Mononuclear cell (primary cell): ENCODE data around the gene PFDN6. TPM values are rescaled to one million over a fixed set of nuclear protein-coding genes. Genes with fewer than 3 reads are reported as not detected.
A peak's percentile ranks its signal among the peaks of the same experiment; 100 is the strongest.
"Not testable (repeated sequence)": the region's sequence is repeated elsewhere in the genome, so short reads cannot be mapped to it uniquely, and the experiment has no call there.

ENCODE experiments used
- H3K27me3 ChIP-seq: 2 replicates; pipeline ENCODE4 v1.6.0; 2011; ENCODE audit warnings: low read length, control low read depth; ENCODE audit not compliant: insufficient read depth
- H3K4me1 ChIP-seq: 2 replicates; pipeline ENCODE4 v1.5.1; 2011; ENCODE audit warnings: mild to moderate bottlenecking, low read length, control low read depth; ENCODE audit not compliant: insufficient read depth
- H3K4me3 ChIP-seq: 2 replicates; pipeline ENCODE4 v1.5.1; 2011; ENCODE audit warnings: mild to moderate bottlenecking, low read length, moderate library complexity
- H3K9me3 ChIP-seq: 2 replicates; pipeline ENCODE4 v1.5.1; 2011; ENCODE audit warnings: low read depth, mild to moderate bottlenecking, control low read depth, low read length
- total RNA-seq: library from RNA; depleted of rRNA; stranded (reverse); fragments of >200 nt; gene quantifications from one replicate; pipeline ENCODE4 v1.2.3, GENCODE V29; 2012

PFDN6 gene
- total RNA-seq, result 11.1 TPM

DNA sequence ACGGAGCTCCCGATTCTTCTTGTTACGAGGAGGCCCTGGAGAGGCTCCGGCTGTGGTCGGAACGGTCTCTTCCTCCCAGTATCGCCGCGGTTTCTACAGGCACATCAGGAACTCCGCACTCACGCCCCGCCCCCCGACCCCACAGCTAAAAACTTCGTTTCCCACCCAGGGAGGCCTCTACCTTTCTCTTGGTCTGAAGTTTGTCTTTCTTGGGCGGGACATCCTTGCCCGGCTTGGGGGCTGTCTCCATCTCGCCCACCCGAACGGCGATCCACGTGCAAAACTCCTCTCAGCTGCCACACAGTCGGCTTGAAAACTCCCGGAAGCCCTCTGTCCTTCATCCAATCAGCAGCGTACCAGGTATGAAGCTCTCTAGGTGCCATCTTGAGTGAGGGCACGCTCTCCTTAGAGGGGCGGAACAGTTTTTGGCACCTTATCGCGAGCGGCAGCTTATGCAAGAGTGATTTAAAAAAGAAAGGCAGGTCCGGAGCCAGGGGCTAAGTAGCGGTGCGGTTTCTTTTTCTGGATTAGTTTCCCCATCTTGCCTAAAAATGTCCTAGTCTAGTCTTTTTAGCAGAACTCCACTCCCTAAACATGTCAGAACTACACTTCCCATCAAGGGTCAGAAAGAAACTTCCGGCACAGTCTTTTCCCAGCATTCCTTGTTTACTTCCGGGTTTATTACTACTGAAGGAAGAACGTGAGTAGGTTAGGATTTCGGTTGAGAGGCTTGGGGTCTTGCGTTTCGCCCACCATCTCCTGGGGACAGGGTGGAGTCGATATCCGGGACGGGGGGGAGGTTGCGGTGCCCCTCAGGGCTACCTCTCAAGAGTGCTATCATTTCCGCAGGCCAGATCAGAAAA, at the start of gene PFDN6, which contains the start of gene WDR46:
PFDN6 (plus strand) TSS at position 681 of the 863 bp plus-strand sequence. CDS start 256 bp downstream, outside the sequence.
WDR46 (minus strand) TSS at position 319 of the 863 bp plus-strand sequence; CDS start at position 250, 69 bp downstream.
- peaks cover 28% of the 10 kb centered on the region for H3K4me1 ChIP-seq
- H3K4me3 ChIP-seq, result peak within 1 kb of the TSS; percentile 77
- H3K9me3 ChIP-seq, result no peaks in the 10 kb centered on the region
- no peaks in the 10 kb centered on the region for H3K27me3 ChIP-seq

DNA sequence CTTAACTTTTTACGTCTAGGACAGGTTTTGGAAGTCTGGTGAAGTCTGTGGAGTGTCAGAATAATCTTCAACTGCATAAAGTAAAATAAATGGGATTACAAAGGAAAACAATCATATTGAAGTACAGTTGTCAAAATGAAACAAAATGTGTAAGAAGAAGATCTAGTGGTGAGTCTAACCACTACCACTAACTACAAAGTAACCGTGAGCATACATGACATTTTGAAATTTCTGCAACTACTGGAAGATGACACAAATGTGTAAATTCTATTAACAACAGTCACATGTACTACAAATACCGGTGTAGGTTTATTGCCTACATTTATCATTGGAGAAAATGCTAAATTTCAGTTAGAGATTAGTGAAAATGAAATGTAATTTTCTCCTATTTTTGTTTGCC, 47.4 kb upstream of the PFDN6 start:
- no peak overlapping the region for H3K4me3 ChIP-seq

DNA sequence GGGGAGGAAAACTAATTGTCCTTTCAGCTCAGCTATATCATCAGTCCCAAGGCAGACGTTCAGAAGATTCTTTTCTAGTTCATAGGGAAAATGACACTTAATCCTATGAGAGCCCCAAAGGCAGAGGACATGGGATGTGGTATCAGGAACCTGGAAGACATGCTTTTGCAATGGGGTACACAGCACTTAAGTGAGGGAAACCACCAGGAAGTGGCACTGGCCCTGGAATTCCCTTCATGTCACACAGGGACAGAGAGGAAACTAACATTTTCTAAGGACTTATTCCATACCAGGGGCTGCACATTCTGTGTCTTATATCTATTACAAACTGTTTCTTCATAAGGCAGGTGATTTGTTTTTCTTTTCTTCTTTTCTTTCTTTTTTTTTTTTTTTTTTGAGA, 45.9 kb upstream of the PFDN6 start:
- Histone ChIP-seq H3K9me3 (no peaks in the 10 kb centered on the region), H3K27me3 (no peaks in the 10 kb centered on the region), H3K4me1 (peaks cover 7% of the 10 kb centered on the region), H3K4me3 (no peak overlapping the region)

More for the DNA sequence above, 47.4 kb upstream of the PFDN6 start:
- Histone ChIP-seq H3K4me1 (no peaks in the 10 kb centered on the region), H3K9me3 (no peaks in the 10 kb centered on the region), H3K27me3 (no peaks in the 10 kb centered on the region)

DNA sequence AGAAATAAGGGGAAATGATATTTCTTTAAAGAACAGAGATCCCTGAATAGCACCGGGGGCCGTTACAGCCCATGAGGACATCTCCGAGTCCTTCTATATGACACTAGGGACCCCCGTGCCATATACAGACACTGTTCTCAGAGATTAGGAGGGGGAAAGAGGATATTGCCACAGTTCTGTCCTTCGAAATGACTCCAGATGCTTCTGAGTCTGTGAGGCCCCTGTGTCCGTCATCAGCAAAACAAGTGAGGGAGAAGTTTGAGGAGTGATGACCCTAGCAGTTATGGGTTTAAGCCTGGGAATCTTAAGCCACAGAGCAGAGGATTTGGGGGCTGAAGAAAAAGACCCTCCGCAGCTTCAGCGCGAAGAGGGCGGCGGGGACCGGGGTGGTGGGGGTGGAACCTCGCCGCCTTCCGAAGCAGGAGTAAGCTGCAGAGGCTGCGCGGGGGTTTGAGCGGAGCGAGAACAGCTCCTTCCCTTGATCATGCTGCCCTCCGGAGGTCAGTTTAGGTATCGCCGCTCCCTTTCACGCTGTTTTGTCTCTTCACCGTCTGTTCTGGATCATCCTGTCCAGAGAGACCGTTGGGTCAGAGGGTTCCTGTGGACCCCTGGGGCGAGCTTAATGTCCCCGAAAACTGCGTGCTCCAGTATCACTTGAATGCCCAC, 41.3 kb upstream of the PFDN6 start:
- Histone ChIP-seq H3K9me3 (no peaks in the 10 kb centered on the region), H3K4me3 (peak overlapping the region; percentile 44), H3K27me3 (no peaks in the 10 kb centered on the region), H3K4me1 (peaks cover 28% of the 10 kb centered on the region)

DNA sequence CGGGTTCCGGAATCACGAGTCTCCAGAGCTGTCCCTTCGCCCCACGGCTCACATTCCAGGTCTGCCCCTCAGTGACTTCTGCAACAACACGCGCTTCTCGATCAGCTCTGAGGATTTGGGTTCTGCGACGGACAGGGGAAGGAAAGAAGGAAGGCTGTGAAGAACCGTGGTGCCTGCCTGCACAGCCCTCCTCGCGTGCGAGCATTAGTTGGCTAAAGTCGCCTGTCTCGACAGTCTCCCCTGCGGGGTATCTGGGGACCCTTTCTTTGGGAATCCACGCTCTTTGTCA, 40.8 kb upstream of the PFDN6 start:
- Histone ChIP-seq H3K4me1 (peaks cover 28% of the 10 kb centered on the region), H3K4me3 (peak overlapping the region; percentile 44), H3K27me3 (no peaks in the 10 kb centered on the region), H3K9me3 (no peaks in the 10 kb centered on the region)

DNA sequence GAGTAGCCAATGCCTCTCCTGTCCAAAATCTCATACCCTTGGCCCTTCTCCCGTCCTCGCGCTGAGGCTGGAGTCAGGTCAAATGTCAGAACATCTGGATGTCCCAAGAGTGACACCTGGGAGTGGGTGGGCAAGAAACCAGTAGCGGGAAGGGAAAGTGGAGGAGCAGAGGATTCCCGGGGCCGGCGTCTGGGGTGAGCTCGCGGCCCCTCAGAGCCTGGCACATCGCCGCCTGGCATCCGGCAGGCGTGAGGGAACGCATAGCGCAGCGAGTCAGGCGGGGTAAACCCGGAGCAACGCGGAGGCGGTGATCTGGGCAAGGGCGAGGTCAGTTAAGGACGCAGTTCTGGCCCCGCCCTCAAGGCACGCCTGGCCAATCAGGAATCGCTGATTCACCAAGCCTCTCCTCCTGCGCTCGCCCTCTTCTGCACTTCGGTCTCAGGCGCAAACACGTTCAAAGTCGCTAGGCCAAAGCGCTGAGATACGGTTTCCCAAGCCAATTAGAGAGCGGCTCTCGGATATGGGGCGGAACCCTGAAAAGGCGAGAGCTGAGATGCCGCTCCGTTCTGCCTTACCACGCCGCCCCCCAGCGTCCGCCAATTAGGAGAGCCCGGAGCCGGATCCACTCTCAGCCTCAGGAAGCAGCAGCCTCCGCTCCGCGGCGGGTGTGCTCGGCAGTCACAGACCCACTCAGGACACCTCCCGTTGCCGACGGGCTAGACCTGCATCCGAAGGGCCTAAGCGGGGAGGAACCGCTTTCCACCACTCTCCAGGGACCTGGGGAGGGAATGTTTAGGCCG, 40.3 kb upstream of the PFDN6 start:
- peak overlapping the region; percentile 44 for H3K4me3 ChIP-seq

DNA sequence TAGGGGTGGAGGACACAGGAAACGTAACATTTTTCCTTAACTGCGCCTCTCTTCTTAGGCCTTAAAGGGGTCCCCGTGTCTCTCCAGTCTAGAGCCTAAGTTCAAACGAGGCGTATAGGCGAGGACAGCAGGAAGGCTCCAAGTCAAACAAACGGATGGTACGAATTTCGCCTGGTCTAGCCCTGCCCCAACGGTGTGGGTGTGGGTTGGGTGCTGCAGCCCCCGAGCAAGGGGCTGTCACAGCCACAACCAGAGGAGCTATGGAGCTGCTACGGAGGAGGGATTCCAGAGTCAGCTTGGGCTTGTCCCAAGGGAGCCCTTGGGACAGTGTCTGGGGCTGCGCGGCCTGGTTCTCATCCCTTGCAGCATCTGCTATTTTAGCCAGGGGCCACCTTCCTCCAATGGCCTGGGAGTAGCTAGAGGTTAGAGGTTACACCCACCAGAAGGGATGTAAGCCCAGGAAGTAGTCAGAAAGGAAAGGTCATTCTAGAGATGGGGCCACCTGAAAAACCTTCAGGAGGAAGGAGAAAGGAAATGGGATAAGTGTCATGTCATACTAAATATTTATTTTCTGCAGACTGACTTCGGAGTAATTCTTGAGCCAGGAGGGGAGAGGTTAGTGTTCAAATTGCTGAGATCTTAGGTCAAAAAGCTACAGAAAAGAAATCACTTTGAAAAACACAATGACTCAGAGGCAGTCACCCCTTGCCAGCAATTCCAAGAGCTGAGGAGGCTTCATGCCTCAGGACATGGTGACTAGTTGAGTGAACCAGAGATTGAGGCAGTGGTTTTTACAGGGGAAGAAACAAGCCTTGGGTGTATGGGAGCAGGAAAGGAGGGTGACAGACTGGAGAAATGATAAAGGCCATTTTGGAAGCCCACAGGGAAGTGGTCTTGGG, 39.4 kb upstream of the PFDN6 start:
- peaks cover 28% of the 10 kb centered on the region for H3K4me1 ChIP-seq
- H3K9me3 ChIP-seq, result no peaks in the 10 kb centered on the region
- H3K27me3 ChIP-seq, result no peaks in the 10 kb centered on the region
- peak overlapping the region; percentile 44 for H3K4me3 ChIP-seq

More for the DNA sequence above, 40.3 kb upstream of the PFDN6 start:
- Histone ChIP-seq H3K4me1 (peaks cover 28% of the 10 kb centered on the region), H3K27me3 (no peaks in the 10 kb centered on the region), H3K9me3 (no peaks in the 10 kb centered on the region)

DNA sequence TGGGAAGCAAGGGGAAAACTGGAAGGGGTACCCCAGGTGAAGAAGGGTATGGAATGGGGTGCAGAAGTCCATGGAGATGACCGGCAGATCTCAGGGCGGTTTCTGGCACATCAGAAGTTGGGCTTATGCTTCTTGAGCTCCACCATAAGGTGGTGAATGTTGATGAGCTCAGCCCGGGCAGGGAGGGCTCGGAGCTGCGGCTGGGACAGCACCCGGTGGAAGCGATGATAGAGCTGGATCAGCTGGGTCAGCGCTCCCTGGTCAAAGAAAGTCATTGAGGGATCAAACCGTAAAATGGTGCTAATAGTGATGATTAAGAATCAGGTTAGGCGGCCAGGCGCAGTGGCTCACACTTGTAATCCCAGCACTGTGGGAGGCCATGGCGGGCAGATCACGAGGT, 38.7 kb upstream of the PFDN6 start:
- no peak overlapping the region for H3K4me3 ChIP-seq
- no peaks in the 10 kb centered on the region for H3K27me3 ChIP-seq

DNA sequence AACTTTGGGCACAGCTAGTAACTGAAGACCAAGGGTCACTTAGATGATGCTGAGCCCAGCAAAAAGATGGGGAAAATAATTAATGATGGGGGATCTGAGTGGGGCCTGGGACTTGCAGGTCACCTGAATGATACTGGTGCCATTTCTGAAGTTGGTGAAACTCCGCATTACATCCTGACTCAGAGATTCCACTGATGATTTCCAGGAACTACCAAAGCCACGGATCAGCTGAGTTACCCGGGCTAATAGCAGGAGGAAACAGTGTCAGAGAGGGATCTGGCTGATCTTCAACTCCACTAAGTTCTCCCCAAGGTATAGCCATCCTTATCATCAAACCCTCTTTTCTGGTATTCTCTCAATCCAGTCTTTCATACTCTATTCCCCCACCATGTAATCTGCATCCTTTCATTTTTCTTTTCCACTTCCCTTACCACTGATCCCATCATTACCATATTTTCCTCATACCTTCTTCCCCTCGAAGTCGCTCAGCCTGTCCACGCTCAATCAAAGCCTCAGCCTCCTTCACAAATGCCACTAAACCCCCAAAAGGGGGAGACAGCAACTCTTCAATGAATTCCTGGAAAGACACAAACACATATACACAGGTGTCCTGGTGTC, 37.9 kb upstream of the PFDN6 start:
- no peaks in the 10 kb centered on the region for H3K27me3 ChIP-seq
- no peak overlapping the region for H3K4me3 ChIP-seq
- H3K9me3 ChIP-seq, result no peaks in the 10 kb centered on the region
- H3K4me1 ChIP-seq, result peaks cover 28% of the 10 kb centered on the region

More for the DNA sequence above, 38.7 kb upstream of the PFDN6 start:
- Histone ChIP-seq H3K9me3 (no peaks in the 10 kb centered on the region), H3K4me1 (peaks cover 28% of the 10 kb centered on the region)

DNA sequence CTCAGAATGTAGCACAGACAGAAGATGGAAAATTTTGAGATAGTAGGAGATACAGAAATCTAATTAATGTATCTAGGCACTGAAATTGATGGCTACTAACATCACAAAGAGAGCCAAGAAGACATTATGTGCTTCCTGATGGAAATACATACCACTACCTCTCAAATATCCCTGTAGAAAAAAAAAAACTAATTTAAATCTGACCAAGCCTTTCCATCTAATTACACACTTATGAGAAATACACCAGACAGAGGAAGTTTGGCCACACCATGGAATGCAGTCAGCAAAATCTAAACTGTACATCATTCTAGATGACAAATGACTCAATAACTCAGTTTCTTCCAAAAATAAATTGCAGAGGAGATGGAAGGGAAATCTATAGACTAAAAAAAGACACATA, 36.6 kb upstream of the PFDN6 start:
- peaks cover 28% of the 10 kb centered on the region for H3K4me1 ChIP-seq
- H3K27me3 ChIP-seq, result no peaks in the 10 kb centered on the region
- no peak overlapping the region for H3K4me3 ChIP-seq
- H3K9me3 ChIP-seq, result no peaks in the 10 kb centered on the region

DNA sequence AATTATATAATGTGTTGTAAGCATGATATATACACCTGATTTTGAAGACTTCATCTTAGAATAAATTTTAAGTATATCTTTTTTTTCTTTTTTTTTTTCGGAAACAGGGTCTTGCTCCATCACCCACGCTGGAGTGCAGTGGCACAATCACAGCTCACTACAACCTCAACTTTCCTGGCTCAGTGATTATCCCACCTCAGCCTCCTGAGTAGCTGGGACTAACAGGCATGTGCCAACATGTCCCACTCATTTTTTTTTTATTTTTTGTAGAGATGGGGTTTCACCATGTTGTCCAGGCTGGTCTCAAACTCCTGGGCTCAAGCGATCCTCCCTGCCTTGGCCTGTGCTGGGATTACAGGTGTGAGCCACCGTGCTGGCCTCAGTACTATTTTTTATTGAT, 34.8 kb upstream of the PFDN6 start:
- no peaks in the 10 kb centered on the region for H3K27me3 ChIP-seq
- no peaks in the 10 kb centered on the region for H3K9me3 ChIP-seq
- peaks cover 14% of the 10 kb centered on the region for H3K4me1 ChIP-seq
- H3K4me3 ChIP-seq, result no peak overlapping the region

DNA sequence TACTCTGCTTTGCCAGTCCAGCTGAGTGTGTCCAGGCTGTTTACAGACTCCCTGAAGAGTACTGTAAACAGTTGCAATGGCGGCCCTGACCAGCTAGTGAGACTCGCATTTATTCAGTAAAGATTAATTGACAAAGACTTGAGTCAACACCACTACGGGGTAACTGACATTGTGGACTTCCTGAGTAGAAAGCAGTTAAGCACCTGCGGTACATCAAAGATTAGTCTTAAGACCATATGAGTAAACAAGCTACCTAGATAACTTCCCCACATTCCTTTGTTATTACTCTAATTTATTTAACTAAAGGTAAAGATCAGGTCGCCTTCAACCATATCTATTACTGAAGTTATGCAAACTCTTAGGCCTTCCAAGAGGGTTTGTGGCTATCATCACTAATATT, 30.4 kb upstream of the PFDN6 start:
- H3K4me1 ChIP-seq, result no peaks in the 10 kb centered on the region
- no peaks in the 10 kb centered on the region for H3K27me3 ChIP-seq
- no peaks in the 10 kb centered on the region for H3K9me3 ChIP-seq
- no peak overlapping the region for H3K4me3 ChIP-seq

DNA sequence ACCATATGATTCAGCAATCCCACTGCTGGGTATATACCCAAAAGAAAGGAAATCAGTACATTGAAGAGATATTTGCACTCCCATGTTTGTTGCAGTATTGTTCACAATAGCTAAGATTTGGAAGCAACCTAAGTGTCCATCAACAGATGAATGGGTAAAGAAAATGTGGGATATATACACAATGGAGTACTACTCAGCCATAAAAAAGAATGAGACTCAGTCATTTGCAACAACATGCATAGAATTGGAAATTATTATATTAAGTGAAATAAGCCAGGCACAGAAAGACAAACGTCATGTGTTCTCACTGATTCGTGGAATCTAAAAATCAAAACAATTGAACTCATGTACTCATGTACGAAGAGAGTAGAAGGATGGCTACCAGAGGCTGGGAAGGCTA, 26.9 kb upstream of the PFDN6 start:
- H3K27me3 ChIP-seq, H3K4me1 ChIP-seq, H3K4me3 ChIP-seq, H3K9me3 ChIP-seq: not testable (repeated sequence)

DNA sequence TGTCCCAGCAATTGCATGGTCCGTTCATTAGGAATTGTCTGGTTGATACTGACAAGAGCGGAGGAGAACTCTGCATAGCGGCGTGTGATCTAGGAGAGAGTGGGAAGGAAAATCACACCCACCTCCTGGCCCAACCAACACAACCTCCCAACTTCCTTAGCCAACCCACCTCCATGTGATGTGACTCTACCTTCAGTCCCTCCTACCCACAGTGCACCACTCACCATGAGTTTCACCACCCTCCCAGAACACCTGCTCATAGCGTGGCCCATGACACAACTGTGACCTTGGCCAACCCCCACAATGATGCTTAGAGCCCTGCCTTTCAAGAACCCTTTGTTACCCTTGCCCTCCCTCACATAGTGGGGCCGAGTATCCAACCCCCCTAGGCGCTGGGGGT, 25.4 kb upstream of the PFDN6 start:
- no peaks in the 10 kb centered on the region for H3K9me3 ChIP-seq
- no peaks in the 10 kb centered on the region for H3K27me3 ChIP-seq
- no peaks in the 10 kb centered on the region for H3K4me1 ChIP-seq
- no peak overlapping the region for H3K4me3 ChIP-seq
